GM12801 (cell line): Measurements from ENCODE around the gene RNF151.

ENCODE experiments used
- TF ChIP-seq, protein P1 (sequence below): IDR thresholded peaks from one replicate; pipeline ENCODE4 v1.5.1; 2011; ENCODE audit warnings: control low read depth; ENCODE audit not compliant: insufficient read length; ENCODE audit errors: extremely low read depth

Gene RNF151

DNA sequence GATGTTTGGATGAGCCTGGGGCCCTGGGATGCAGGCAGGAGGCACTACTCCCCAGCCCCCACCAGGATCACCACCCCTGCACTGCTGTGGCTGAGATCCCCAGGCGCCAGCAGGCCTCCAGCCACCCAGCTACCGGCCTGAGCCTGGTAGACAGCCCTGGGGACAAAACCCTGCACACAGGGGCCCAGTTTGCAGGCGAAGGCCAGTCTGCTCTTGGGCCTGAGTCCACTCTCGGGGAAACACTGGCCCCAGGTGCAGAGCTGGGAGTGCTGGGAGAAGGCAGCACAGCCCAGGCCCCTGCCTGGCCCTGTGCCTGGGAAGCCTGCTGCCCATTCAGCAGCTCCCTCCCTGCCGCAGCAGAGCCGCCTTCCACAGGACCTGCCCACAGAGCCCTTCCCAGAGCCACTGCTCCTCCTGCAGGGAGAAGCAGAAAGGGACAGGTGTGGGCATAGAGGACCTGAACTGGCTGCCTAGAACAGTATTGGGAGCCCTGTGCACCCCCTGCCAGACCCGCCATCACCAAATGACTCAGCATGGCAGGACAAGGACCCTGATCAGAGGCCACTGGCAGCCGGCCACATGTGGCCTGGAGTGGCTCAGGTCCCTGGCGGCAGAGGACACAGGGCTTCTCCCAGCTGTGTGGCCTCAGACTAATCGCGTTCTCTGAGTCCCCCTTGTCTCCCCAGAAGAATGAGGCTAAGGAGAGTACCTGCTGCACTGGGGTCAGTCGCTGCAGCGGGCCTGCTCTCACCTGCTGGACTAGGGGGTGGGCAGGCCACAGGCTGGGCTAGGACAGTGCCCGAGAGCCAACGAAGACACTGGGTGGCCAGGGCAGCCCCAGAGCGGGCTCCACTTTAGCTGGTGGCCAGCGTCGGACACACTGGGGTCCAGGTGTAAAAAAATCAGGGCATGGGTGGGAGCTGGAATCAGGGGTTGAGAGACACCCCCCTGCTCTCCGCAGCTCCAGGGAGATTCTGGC, 34.3 kb upstream of the RNF151 start:
- TF ChIP-seq, protein P1, sequence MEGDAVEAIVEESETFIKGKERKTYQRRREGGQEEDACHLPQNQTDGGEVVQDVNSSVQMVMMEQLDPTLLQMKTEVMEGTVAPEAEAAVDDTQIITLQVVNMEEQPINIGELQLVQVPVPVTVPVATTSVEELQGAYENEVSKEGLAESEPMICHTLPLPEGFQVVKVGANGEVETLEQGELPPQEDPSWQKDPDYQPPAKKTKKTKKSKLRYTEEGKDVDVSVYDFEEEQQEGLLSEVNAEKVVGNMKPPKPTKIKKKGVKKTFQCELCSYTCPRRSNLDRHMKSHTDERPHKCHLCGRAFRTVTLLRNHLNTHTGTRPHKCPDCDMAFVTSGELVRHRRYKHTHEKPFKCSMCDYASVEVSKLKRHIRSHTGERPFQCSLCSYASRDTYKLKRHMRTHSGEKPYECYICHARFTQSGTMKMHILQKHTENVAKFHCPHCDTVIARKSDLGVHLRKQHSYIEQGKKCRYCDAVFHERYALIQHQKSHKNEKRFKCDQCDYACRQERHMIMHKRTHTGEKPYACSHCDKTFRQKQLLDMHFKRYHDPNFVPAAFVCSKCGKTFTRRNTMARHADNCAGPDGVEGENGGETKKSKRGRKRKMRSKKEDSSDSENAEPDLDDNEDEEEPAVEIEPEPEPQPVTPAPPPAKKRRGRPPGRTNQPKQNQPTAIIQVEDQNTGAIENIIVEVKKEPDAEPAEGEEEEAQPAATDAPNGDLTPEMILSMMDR = no peak

DNA sequence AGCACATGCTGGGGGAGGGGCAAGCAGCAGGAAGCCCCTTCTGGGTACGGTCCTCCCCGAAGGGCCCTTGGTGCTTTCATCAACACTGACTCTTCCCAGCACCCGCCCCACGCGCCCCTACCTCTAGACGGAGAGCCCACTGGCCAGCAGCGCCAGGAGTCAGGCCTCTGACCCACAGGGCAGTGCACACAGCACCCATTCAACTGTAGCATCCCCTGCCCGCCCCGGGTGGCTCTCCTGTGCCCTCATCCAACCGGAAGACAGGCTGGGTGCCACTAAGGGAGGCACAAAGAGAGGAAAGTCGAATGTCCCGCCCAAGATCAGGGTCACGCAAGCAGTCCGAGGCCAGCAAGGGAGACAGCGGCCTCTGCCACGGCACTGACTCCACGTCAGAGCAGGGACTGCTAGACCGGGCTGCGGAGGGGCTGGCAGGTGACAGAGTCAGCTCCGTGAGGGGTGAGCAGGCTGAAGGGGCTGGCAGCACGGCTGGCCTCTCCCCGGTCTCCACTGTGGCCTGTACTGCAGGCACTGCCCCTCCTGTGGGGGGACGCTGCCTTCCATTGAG, 33.5 kb upstream of the RNF151 start:
- TF ChIP-seq, protein P1 = no peak

DNA sequence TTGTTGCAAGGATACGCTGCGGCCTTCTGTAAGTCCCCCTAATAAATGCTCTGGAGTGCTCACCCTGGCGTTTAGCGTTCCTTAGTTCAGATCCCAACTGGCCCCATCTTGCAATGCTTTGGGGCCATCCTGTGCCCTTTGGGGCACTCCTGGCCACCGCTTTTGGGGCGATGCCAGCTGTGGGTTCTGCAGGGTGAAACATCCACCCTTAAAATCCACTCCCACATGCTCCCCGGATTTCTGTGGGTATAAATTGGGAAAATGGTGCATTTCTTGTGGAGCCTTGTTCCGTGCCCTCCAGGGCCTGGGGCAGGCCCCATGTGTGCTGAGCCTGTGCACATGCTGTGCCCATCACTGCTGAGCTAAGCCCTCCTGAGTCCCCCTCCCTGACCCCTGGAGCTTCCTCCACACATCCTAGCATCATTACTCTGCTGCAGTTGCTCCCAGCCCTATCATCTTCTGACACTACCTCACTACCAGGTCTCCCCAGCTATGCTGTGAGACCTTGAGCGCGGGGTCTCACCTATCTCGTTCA, 29.6 kb upstream of the RNF151 start:
- TF ChIP-seq, protein P1 = no peak

DNA sequence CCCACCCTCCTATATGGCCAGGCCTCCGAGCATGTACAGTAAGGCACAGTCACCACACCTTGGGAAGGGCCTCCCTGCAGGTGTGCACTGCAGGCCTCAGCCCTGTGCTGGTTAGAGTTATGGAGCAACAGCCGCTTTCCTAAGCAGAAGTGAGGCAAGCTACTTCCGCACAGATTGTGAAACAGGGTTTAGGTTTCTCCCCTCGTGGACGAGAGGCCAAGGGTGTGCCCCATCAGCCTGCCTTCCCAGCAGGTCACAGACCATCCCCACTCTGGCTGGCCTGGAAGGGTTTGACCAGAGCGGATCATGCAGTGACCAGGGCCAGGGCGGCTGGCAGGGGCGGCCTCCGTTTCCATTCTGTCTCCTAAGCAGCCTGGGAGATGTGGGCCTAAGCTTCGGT, 28.3 kb upstream of the RNF151 start:
- TF ChIP-seq, protein P1 = no peak

DNA sequence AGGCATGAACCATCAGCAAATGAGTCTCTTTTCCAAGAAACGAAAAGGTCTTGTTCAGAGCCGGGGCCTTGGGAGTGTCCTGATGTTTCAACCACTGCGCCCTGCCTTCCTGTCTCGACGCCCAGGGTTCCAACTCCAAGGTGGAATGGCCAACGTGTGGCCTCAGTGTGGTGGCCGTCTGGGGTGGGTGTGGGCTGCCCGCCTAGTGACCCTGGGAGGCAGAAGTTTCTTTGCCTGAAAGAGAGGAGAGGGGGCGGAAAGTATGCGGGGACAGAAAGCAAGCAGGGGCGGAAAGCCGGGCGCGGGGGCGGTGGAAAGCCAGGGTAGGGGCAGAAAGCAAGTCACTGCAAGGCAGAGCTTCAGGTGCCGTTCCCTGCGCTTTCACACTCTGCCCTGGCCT, 27.7 kb upstream of the RNF151 start:
- TF ChIP-seq, protein P1 = no peak

DNA sequence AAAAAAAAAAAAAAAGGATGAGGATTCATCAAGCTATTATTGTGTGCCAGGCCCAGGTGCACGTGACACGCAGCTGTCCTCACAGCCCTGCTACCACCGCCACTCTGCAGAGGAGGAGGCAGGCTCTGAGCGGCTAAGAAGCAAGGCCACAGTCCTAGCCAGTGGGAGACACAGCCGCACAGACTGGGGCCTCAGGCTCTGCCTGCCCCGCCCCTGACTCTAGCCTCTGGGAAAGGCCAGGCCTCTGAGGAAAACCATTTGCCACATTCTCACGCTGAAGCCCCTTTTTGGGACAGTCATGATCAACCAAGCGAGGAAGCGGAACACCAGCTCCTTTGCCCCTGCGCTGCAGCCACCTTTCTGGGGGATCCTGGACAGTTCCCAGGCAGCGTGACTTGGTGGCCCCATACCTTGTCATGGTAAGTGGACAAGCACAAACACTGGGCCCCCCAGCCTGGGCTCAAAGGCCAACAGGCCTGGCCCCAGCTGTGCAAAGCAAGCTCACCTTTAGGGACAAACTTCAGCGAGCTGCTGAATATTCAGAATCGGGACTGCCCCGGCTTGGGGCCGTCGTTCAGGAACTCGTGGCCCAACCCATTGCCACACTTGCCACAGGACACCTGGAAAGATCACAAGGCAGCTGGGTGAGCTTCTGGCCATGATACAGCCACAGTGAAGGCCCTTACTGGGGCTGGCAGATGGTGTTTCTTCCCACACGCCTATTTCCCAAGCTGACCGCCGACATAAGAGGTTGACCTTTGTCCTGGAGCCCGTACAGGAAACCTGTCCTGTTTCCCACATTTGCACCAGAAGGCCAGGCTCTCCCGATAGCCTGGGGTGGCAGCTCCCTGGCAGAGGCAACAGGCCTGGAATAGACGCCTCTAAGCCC, 26.1 kb upstream of the RNF151 start:
- TF ChIP-seq, protein P1 = no peak
